Ovary (tissue), 3 donors: ENCODE results near the gene DDRGK1.

Experiments
- EP300 ChIP-seq: sonication (generic); formaldehyde crosslinking; IDR thresholded peaks from one replicate; pipeline ENCODE4 v1.6.1; 2017; ENCODE audit warnings: antibody characterized with exemption
- POLR2A ChIP-seq: fragments of 450-650 bp; IDR thresholded peaks from one replicate; pipeline ENCODE4 v1.6.1; 2017; ENCODE audit warnings: antibody characterized with exemption, mild to moderate bottlenecking, moderate library complexity
- TF ChIP-seq, protein P1 (sequence below), 3 donors: fragments of 450-650 bp in 2 of 3; fragments of 200-600 bp in 1 of 3; IDR thresholded peaks; one replicate each; pipeline versions ENCODE4 v1.5.1 to v1.8.0; 2016 to 2022; ENCODE audit warnings: antibody characterized with exemption in 3 of 3, mild to moderate bottlenecking in 1 of 3
- donor health status: DM: no; HTN: no; CAD: no.

DNA sequence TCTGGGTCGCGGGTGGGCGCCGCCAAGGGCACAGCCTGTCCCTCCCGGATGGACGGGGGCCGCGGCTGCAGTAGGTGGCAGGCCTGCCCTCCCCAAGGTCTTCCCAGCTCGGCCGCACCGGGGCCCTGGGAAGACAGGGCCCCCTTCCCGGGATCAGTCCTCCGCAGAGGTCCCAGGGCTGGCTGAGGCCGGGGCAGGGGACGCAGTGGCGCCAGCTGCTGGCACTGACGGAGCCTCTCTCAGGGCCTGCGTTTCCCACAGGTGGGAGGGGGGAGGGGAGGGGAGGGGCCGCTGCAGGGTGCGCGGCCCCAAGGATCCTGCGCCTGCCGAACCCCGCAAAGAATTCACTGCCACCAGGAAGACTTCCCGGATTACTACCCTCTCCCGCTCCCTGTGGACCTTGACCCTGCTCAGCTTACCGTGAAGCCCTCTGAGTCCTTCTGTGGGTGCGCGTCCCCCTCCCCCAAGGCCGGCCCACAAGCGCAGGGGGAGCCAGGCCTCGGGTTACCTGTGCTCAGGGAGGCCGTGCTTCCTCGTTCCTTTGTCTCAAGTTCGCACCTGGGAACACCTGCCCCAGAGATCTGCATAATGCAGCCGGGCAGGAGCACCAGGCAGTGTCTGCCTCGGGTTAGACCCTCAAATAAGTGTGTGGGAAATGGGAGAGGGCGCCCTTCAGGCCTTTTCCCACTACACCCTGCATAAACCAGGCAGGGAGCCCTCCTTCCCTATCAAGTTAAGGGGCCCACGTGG is 36.2 kb downstream of the DDRGK1 start:
- TF ChIP-seq POLR2A (no peak), EP300 (no peak)
- TF ChIP-seq, protein P1, sequence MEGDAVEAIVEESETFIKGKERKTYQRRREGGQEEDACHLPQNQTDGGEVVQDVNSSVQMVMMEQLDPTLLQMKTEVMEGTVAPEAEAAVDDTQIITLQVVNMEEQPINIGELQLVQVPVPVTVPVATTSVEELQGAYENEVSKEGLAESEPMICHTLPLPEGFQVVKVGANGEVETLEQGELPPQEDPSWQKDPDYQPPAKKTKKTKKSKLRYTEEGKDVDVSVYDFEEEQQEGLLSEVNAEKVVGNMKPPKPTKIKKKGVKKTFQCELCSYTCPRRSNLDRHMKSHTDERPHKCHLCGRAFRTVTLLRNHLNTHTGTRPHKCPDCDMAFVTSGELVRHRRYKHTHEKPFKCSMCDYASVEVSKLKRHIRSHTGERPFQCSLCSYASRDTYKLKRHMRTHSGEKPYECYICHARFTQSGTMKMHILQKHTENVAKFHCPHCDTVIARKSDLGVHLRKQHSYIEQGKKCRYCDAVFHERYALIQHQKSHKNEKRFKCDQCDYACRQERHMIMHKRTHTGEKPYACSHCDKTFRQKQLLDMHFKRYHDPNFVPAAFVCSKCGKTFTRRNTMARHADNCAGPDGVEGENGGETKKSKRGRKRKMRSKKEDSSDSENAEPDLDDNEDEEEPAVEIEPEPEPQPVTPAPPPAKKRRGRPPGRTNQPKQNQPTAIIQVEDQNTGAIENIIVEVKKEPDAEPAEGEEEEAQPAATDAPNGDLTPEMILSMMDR (IDR thresholded peaks at IDR 0.05): no peak
